Smooth muscle cell (in vitro differentiated cells): Measurements from ENCODE around the gene EFEMP1. TPM values are rescaled to one million over a fixed set of nuclear protein-coding genes. Genes with fewer than 3 reads are reported as not detected.

Source experiments
- DNase-seq: peaks from one replicate; lab custom pipeline; 2025; ENCODE audit not compliant: unreplicated experiment; lab: John Stamatoyannopoulos, UW
- H2AFZ ChIP-seq: fragments of 200-600 bp; sonication (generic); 2 replicates; pipeline ENCODE4 v1.6.0; 2016; ENCODE audit warnings: antibody characterized with exemption, low read depth, mild to moderate bottlenecking
- H3F3A ChIP-seq: fragments of 200-600 bp; sonication (generic); 2 replicates; pipeline ENCODE4 v1.6.0; 2017; ENCODE audit warnings: antibody characterized with exemption, low read depth
- H3K27ac ChIP-seq: fragments of 200-600 bp; sonication (generic); 2 replicates; pipeline ENCODE4 v1.5.1; 2016; ENCODE audit warnings: low read depth, mild to moderate bottlenecking
- H3K27me3 ChIP-seq: fragments of 200-600 bp; sonication (generic); 2 replicates; pipeline ENCODE4 v1.6.1; 2016; ENCODE audit warnings: low read depth, mild to moderate bottlenecking
- H3K36me3 ChIP-seq: fragments of 200-600 bp; sonication (generic); 2 replicates; pipeline ENCODE4 v1.5.1; 2016; ENCODE audit warnings: low read depth
- H3K4me1 ChIP-seq: fragments of 200-600 bp; sonication (generic); 2 replicates; pipeline ENCODE4 v1.5.1; 2016; ENCODE audit warnings: low read depth
- H3K4me2 ChIP-seq: fragments of 200-600 bp; sonication (generic); 2 replicates; pipeline ENCODE4 v1.6.0; 2016; ENCODE audit warnings: mild to moderate bottlenecking
- H3K4me3 ChIP-seq: fragments of 200-600 bp; sonication (generic); 2 replicates; pipeline ENCODE4 v1.5.1; 2016; ENCODE audit warnings: mild to moderate bottlenecking
- H3K79me2 ChIP-seq: fragments of 200-600 bp; sonication (generic); 2 replicates; pipeline ENCODE4 v1.6.0; 2016; ENCODE audit warnings: low read depth, mild to moderate bottlenecking
- H3K9ac ChIP-seq: fragments of 200-600 bp; sonication (generic); 2 replicates; pipeline ENCODE4 v1.6.0; 2016; ENCODE audit warnings: low read depth
- H3K9me3 ChIP-seq: fragments of 200-600 bp; sonication (generic); replicated peaks from 2 replicates; pipeline ENCODE4 v1.5.1; 2016; ENCODE audit warnings: low read depth
- H4K20me1 ChIP-seq: fragments of 200-600 bp; sonication (generic); 2 replicates; pipeline ENCODE4 v1.6.0; 2016; ENCODE audit warnings: low read depth
- CTCF ChIP-seq: fragments of 200-600 bp; sonication (generic); IDR thresholded peaks from 2 replicates; pipeline ENCODE4 v1.5.1; 2017; ENCODE audit warnings: borderline replicate concordance, mild to moderate bottlenecking, antibody characterized with exemption; ENCODE audit not compliant: insufficient read depth, poor library complexity, severe bottlenecking
- WGBS: methylation state at CpG from one replicate; pipeline ENCODE4 v1.1.7; 2016; ENCODE audit warnings: low lambda C conversion rate; 5-methylcytosine and 5-hydroxymethylcytosine counted together
- polyA plus RNA-seq: library from polyadenylated mRNA; unstranded; fragments of >200 nt; fragmentation: Nextera tagmentation; extraction: Ambion mirVana; gene quantifications from 2 replicates; pipeline ENCODE4 v1.2.1, GENCODE V29; 2016
- total RNA-seq: library from RNA; depleted of rRNA; stranded (reverse); fragments of >200 nt; gene quantifications from 2 replicates; pipeline ENCODE4 v1.2.3, GENCODE V29; 2014

EFEMP1 gene
- total and polyA plus RNA-seq, 2 experiments from 2014 or later, result 19.2 to 28.3 TPM

- Histone ChIP-seq H3K4me1 (peaks cover 4% of the 10 kb centered on the region), H4K20me1 (no peaks in the 10 kb centered on the region), H3K4me2 (no peak overlapping the region), H3K79me2 (no peaks in the 10 kb centered on the region), H3K36me3 (no peaks in the 10 kb centered on the region), H3F3A (no peaks in the 10 kb centered on the region), H2AFZ (no peak overlapping the region), H3K4me3 (no peak overlapping the region), H3K9ac (no peak overlapping the region), H3K27me3 (no peaks in the 10 kb centered on the region), H3K9me3 (no peaks in the 10 kb centered on the region), H3K27ac (no peak overlapping the region)
- no peak for TF ChIP-seq CTCF
- no peak for DNase-seq
Measured at GRCh38 chr2:55896633-55897032, 26.9 kb downstream of the EFEMP1 start.

DNA sequence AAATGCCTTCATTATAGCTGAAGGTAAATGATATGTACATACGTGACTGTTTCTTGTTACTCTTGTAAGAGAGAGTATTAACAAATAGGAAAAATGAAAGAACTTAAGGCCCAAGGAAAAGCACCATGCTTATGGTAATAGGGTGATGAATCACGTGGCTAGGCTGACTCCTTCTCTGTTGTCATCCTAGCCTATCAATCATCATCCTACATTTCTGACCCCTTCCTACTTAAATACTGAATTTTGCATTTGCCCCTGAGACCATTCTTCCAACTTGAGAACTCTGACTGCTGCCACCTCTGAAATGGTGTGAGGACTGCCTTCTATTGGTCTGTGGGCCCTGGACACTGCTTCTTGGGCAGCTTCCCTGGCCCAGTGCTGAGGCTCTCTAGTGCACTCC, 28.9 kb downstream of the EFEMP1 start:
- H3K9ac ChIP-seq, result no peak overlapping the region
- H3K36me3 ChIP-seq, result no peaks in the 10 kb centered on the region
- no peaks in the 10 kb centered on the region for H3K9me3 ChIP-seq
- H3K4me3 ChIP-seq, result no peak overlapping the region
- H3K4me1 ChIP-seq, result peaks cover 4% of the 10 kb centered on the region
- WGBS, result 86% methylated on average over 2 of the region's 2 CpGs
- TF ChIP-seq CTCF, result no peak
- H3K79me2 ChIP-seq, result no peaks in the 10 kb centered on the region
- no peak overlapping the region for H3K4me2 ChIP-seq
- H2AFZ ChIP-seq, result no peak overlapping the region
- no peaks in the 10 kb centered on the region for H3K27me3 ChIP-seq
- H3F3A ChIP-seq, result no peaks in the 10 kb centered on the region
- no peak for DNase-seq
- H4K20me1 ChIP-seq, result no peaks in the 10 kb centered on the region
- H3K27ac ChIP-seq, result no peak overlapping the region

DNA sequence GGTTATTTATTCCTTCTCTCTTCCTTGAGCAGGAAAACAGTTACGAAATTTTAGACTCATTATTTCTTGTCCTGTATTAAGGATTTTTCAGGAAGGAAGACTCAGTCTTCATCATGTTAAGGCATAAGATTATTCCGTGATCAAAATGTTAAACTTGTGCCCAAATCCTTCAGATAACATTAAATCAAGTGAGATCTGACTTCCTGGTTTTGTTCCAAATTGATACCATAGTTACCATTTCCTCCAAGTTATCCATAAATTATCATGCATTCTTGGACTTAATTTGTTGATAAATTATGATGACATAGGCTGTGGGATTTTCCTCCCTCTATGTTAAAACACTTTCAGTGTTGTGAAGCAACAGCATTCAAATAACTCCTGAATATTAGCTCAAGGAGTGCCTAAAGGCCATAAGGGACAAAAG, 31.9 kb downstream of the EFEMP1 start:
- no peak overlapping the region for H3K4me2 ChIP-seq
- H4K20me1 ChIP-seq, result no peaks in the 10 kb centered on the region
- no peak overlapping the region for H3K4me3 ChIP-seq
- H3K27ac ChIP-seq, result no peak overlapping the region
- no peaks in the 10 kb centered on the region for H3F3A ChIP-seq
- H2AFZ ChIP-seq, result no peak overlapping the region
- H3K79me2 ChIP-seq, result no peaks in the 10 kb centered on the region
- H3K27me3 ChIP-seq, result no peaks in the 10 kb centered on the region
- no peaks in the 10 kb centered on the region for H3K36me3 ChIP-seq
- H3K4me1 ChIP-seq, result peaks cover 14% of the 10 kb centered on the region
- TF ChIP-seq CTCF, result no peak
- WGBS, result 85% methylated on average over 2 of the region's 2 CpGs
- H3K9ac ChIP-seq, result no peak overlapping the region
- no peak for DNase-seq
- no peaks in the 10 kb centered on the region for H3K9me3 ChIP-seq

DNA sequence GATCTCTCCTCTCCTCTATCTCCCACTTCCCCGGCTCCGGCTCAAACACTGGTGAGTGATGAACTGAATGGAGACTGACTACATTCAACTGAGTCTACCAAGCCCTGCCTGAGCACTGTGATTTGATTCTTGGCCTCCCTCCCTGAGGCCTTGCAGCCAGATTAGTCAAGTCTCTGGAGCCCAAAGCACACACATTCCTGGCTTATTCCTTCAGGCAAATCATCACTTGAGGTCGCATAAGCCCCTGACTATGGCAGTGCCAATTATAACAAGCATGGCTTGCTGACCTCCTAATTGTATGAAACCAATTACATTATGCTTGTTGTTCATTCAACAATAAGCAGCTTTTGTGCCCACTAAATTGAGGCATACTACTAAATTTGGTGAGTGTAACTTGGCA, 34.6 kb downstream of the EFEMP1 start:
- H4K20me1 ChIP-seq, result no peaks in the 10 kb centered on the region
- no peak overlapping the region for H3K4me3 ChIP-seq
- H3K27me3 ChIP-seq, result no peaks in the 10 kb centered on the region
- no peaks in the 10 kb centered on the region for H3K36me3 ChIP-seq
- H3K79me2 ChIP-seq, result no peaks in the 10 kb centered on the region
- peaks cover 4% of the 10 kb centered on the region for H3F3A ChIP-seq
- no peak overlapping the region for H3K4me2 ChIP-seq
- no peak for TF ChIP-seq CTCF
- peaks cover 14% of the 10 kb centered on the region for H3K4me1 ChIP-seq
- WGBS, result 72% methylated on average over 3 of the region's 3 CpGs
- no peak for DNase-seq
- no peak overlapping the region for H2AFZ ChIP-seq
- H3K9me3 ChIP-seq, result no peaks in the 10 kb centered on the region
- no peak overlapping the region for H3K9ac ChIP-seq
- H3K27ac ChIP-seq, result no peak overlapping the region
